Measurements from ENCODE around the gene LINC01488.

LINC01488 gene

GRCh38 chr11:69535908-69536307 is 54.4 kb downstream of the LINC01488 start:
- DNase-seq = no peak

- no peak for DNase-seq
Observed at GRCh38 chr11:69536406-69536805, 54.9 kb downstream of the LINC01488 start.

DNA sequence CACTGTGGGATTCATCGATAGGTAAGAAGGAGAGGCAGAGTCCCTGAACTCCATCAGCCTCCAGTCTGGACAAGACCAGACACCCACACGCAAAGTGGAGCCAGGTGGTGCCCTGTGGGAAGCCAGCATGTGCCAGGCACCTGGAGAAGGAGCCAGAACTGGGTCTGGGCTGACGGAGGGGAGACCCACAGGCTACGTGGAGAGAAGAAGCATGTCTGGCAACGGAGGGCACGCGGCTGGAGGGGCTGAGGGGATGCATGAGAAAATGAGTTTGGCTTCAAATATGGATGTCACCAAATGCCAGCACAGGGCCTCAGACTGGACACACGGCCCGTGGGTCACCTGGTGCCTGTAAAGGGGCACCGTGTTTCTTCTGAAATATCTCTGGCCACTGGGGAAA is 55.7 kb downstream of the LINC01488 start:
- DNase-seq = no peak

DNA sequence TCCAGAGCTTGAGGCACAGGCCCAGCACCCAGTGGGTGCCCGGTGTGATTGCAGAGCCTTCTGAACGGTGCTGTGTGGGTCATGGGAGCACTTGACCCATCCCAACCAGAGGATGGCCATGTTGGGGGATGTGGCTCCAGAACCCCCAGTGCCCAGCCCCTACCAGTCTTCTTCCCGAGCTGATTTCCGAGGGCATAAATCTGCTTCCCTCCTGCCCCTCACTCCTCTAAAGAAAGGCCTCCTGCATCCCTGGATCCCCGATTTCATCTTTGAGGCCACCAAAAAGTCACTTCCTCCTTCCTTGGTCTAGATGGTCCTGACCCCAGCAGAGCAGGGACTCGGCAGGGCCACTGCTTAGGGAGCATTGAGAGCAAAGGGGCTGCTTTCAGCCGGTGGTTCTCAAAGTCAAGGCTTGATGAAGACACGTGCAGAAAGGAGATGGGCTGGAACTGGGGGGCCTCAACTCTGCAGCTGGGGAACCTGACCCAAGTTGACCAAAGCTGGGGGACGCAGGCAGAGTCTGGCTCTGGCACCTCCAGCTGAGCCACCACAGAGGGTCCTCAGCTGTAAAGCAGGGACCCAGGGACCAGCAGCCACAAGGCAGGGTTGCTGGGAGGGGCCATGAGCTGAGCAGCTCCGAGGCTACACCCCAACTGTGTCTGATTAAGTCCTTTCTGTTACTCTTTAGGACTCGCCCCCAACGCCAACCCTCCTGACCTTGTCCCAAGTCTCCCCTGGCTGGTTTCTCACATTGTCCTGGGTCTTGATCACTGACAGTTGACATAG is 56.6 kb downstream of the LINC01488 start:
- no peak for DNase-seq

DNA sequence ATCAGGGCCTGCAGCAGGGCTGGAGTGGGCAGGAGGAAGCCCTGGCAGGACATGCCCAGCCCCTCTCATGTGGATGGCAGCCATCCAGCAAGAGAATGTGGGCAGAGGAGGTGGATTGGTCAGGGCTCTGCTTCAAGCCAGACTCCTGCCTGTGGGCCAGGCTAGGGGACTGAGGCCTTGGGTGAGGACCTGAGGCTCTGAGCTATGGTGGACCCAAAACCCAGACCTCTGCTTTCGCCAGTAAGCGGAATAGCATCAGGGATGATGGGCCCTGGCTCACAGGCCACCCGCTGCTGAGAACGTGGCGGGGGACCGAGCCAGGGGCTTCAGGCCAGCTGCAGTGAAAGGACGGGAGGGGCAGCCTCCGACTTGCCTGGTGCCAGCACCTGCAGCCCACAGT is 57.4 kb downstream of the LINC01488 start:
- DNase-seq = no peak

- DNase-seq = no peak
Observed at GRCh38 chr11:69539416-69540117, 58.1 kb downstream of the LINC01488 start.

DNA sequence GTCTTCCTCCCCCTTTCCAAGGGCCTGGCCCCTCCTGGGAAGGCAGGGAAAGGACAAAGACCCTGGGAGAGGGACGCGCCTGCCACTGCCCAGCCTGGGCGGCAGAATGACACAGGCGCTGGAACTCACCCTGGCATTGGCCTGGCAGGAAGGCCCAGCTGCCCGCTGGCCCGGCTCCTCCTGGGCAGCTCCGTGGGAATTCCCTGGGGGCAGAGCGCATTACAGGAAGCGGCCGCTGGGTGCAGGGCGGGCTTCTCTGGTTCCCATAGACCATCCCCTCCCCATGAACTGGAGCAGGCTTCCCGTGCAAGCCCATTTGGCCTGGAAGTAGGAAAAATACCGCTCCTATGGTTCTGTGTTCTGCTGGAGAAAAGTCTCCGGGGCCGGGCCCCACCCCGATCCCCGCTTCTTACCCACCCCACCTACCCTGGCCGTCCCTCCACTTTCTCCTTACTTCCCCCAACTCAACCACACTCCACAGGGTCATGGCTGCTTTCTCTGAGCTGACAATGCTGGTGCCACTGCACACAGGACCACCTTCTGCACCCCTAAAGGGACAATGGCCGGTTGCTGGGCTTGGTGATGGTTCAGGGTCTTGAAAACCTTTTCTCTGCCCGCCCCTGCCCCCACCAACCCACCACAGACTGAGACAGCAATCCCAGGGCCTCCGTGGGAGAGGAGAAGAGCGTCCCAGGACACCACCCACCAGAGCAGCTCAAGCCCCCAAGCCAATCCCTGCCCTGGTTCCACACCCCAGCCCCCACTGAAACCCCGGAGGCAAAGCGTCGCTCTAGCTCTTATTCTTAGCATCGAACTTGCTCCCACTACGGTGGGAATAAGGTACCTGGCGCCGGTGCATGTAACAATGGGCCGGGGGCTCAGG is 58.9 kb downstream of the LINC01488 start:
- DNase-seq = no peak

DNA sequence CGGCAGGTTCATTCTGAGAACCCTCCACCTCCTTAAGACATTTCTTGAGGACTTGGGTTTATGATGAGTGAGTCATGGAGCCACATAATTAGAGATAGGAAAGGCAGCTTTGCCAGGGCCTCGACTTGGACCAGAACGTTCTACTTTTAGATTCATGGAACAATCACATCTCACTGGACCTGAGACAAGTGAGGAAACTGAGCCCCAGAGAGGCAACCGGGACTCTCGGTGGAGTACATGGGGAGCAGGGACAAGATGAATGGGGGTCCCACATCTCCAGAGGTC is 59.5 kb downstream of the LINC01488 start:
- no peak for DNase-seq

DNA sequence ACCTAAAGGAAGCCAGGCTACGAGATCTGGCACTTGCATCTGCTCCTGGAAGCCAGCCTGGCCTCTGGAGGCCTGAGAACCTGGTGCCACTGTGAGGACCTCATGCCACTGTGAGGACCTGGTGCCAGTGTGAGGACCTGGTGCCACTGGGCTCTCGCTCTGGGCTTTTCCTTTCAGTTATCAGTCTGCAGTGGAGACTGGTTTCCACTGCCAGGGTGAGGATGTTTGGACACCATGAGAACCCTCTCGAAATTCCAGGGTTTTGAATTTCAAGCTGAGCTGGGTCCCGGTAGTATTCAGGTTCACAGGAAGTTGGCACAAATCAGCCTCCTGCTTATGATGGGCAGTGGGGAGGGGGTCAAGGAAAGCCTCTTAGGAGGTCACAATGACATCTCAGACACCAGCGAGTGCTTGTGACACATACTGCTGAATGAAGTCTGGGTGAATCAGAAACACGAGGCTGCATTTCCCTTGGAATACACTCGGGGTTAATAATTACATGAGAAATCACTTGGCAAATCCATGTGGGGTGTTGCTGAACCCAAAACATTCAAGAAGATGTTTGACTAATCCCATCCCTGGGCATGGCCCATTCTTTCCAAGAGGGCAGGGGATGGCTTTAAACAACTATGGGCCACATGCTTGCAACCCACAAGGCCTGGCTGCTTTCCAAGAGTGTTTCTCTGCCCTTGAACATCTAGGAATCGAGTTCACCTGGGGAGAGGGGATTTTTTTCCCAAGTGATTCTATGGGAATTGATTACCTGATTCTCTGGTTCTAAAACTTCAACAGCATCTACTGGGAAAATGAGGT is 60.2 kb downstream of the LINC01488 start:
- DNase-seq = no peak

DNA sequence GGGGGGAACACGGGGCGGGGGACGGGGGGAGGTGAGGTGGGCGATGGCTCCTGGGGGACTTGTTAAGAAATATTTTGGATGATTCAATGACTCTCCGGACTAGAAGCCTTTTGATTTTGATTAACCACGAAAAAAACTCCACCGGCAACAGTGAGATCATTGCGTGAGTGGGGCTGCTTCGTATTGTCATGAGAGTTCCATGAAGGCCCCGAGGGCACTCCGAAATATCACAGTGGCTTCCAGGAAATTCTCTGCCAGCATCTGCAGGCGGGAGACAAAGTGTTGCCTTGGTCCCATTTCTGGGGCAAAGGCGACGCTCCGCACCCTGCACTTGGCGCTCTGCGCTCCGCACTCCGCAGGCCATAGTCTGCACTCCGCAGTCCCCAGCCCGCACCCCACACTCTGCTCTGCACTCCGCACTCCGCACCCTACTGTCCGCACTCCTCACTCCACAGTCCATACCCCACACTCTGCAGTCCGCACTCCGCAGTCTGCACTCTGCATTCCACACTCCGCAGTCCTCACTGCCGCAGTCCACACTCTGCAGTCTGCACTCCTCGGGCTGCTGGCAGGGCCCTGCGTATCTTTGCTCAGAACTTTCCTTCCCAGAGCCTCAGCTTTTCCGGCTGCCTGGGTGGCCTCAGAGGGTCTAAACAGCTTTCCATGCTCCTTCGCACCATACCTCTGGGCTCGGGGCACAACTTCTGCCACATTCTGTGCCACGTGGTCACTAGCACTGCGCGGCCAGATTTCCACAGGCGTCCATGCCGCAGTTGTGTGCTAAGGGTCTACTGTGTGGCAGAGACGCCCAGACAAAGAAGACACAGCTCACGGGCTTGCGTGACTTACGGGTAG is 61.1 kb downstream of the LINC01488 start:
- no peak for DNase-seq

All from SIG-M5 (cell line).